ENCODE results near the gene ELFN1.

The ELFN1 gene

GRCh38 chr7:1631678-1632077 lies 38.4 kb upstream of the ELFN1 start:
- TF ChIP-seq REST (IDR thresholded peaks at IDR 0.05; ENCODE audit: insufficient read depth in 1 of 2, low read depth in 2 of 2, low read length in 2 of 2) (no peak), POLR2AphosphoS5 (IDR thresholded peaks at IDR 0.05; ENCODE audit: low read depth, low read length) (no peak), TAF1 (IDR thresholded peaks at IDR 0.05; ENCODE audit: borderline replicate concordance, insufficient read depth, low read length) (no peak), FOXP2 (optimal IDR thresholded peaks at IDR 0.05; ENCODE audit: borderline replicate concordance, extremely low read depth, extremely low read length, insufficient read depth) (no peak), SIN3A (IDR thresholded peaks at IDR 0.05; ENCODE audit: borderline replicate concordance, insufficient read depth, low read length) (no peak)

GRCh38 chr7:1632506-1632905 lies 37.6 kb upstream of the ELFN1 start:
- TF ChIP-seq REST (IDR thresholded peaks at IDR 0.05; ENCODE audit: insufficient read depth in 1 of 2, low read depth in 2 of 2, low read length in 2 of 2) (no peak), SIN3A (IDR thresholded peaks at IDR 0.05; ENCODE audit: borderline replicate concordance, insufficient read depth, low read length) (no peak), POLR2AphosphoS5 (IDR thresholded peaks at IDR 0.05; ENCODE audit: low read depth, low read length) (no peak), TAF1 (IDR thresholded peaks at IDR 0.05; ENCODE audit: borderline replicate concordance, insufficient read depth, low read length) (no peak), FOXP2 (optimal IDR thresholded peaks at IDR 0.05; ENCODE audit: borderline replicate concordance, extremely low read depth, extremely low read length, insufficient read depth) (no peak)

- TF ChIP-seq SIN3A (IDR thresholded peaks at IDR 0.05; ENCODE audit: borderline replicate concordance, insufficient read depth, low read length) (no peak), TAF1 (IDR thresholded peaks at IDR 0.05; ENCODE audit: borderline replicate concordance, insufficient read depth, low read length) (no peak), POLR2AphosphoS5 (IDR thresholded peaks at IDR 0.05; ENCODE audit: low read depth, low read length) (no peak), FOXP2 (optimal IDR thresholded peaks at IDR 0.05; ENCODE audit: borderline replicate concordance, extremely low read depth, extremely low read length, insufficient read depth) (no peak), REST (IDR thresholded peaks at IDR 0.05; ENCODE audit: insufficient read depth in 1 of 2, low read depth in 2 of 2, low read length in 2 of 2) (no peak)
Measured at GRCh38 chr7:1632916-1633785, 36.9 kb upstream of the ELFN1 start.

GRCh38 chr7:1635401-1635800 lies 34.7 kb upstream of the ELFN1 start:
- TF ChIP-seq TAF1 (IDR thresholded peaks at IDR 0.05; ENCODE audit: borderline replicate concordance, insufficient read depth, low read length): no peak
- TF ChIP-seq POLR2AphosphoS5 (IDR thresholded peaks at IDR 0.05; ENCODE audit: low read depth, low read length): no peak
- TF ChIP-seq REST (IDR thresholded peaks at IDR 0.05; ENCODE audit: insufficient read depth in 1 of 2, low read depth in 2 of 2, low read length in 2 of 2): no peak
- no peak for TF ChIP-seq FOXP2 (optimal IDR thresholded peaks at IDR 0.05; ENCODE audit: borderline replicate concordance, extremely low read depth, extremely low read length, insufficient read depth)
